Measurements from ENCODE around the gene DRAXIN.

DRAXIN gene

DNA sequence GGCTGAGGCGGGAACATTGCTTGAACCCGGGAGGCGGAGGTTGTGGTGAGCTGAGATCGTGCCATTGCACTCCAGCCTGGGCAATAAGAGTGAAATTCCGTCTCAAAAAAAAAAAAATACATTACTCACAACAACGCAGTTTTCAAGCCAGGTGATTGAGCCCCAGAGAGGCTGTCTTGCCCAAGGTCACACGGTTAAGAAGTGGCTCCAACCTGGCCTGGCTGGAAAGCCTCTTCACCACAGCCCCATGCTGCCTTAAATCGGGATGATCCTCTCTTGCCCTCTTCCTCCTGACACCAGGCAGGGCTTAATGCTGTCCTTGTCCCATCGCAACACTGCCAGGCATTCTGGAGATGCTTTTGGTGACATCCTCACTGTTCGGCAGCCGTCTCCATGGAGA lies 21.6 kb downstream of the DRAXIN start:
- peak; percentile 56 for TF ChIP-seq CEBPB (IDR thresholded peaks at IDR 0.05)
- TF ChIP-seq NFIC (IDR thresholded peaks at IDR 0.05) = no peak
- no peak for TF ChIP-seq CREB1 (IDR thresholded peaks at IDR 0.05; ENCODE audit: low read depth)
- no peak for TF ChIP-seq TCF12 (IDR thresholded peaks at IDR 0.05; ENCODE audit: low read depth)
- no peak for TF ChIP-seq FOXM1 (IDR thresholded peaks at IDR 0.05; ENCODE audit: borderline replicate concordance, low read depth)

DNA sequence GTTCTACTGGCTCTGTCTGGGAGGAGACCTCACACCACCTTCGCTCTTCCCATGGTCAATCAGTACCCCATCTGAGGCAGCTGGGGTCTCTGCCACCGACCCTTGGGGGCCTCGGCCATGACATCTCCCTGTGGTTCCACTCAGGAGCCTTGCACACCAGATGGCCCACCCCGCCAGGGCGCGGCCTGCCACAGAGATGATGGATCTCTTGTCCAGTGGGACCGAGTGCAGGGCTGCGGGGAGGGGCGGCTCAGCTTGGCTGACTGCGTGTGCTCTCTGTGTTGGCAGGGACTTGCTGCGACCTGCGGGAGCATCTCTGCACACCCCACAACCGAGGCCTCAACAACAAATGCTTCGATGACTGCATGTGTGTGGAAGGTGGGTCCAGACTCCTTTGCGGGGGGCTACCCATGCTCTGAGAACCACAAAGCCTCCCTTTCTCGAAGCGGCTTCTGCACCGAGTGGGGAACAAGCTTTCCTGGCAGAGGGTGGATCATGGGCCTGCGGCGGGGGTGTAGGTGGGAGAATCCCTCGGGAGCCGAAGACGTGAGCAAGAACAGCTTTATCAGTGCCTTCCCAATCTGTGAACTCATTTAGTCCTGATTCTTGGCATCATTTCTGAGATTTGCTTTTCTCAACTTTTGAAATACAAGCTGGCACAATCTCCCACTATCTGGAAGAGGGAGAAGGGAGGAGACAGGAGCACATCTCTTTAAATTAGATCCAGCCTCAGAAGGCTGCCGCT lies 23.5 kb downstream of the DRAXIN start:
- TF ChIP-seq, protein P1, sequence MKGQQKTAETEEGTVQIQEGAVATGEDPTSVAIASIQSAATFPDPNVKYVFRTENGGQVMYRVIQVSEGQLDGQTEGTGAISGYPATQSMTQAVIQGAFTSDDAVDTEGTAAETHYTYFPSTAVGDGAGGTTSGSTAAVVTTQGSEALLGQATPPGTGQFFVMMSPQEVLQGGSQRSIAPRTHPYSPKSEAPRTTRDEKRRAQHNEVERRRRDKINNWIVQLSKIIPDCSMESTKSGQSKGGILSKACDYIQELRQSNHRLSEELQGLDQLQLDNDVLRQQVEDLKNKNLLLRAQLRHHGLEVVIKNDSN (IDR thresholded peaks at IDR 0.05) = no peak
- TF ChIP-seq TCF12 (IDR thresholded peaks at IDR 0.05; ENCODE audit: low read depth) (no peak), CREB1 (IDR thresholded peaks at IDR 0.05; ENCODE audit: low read depth) (no peak), YY1 (IDR thresholded peaks at IDR 0.05; ENCODE audit: low read depth) (no peak), FOXM1 (IDR thresholded peaks at IDR 0.05; ENCODE audit: borderline replicate concordance, low read depth) (no peak), TEAD4 (IDR thresholded peaks at IDR 0.05) (no peak), NFIC (IDR thresholded peaks at IDR 0.05) (no peak), EP300 (IDR thresholded peaks at IDR 0.05; ENCODE audit: borderline replicate concordance) (no peak), CEBPB (IDR thresholded peaks at IDR 0.05) (no peak), RAD21 (IDR thresholded peaks at IDR 0.05; ENCODE audit: low read depth) (no peak), TAF1 (IDR thresholded peaks at IDR 0.05; ENCODE audit: low read depth) (no peak), ZBTB7A (IDR thresholded peaks at IDR 0.05; ENCODE audit: low read depth) (no peak), EGR1 (IDR thresholded peaks at IDR 0.05) (no peak)
- TF ChIP-seq, protein P2, sequence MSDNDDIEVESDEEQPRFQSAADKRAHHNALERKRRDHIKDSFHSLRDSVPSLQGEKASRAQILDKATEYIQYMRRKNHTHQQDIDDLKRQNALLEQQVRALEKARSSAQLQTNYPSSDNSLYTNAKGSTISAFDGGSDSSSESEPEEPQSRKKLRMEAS (IDR thresholded peaks at IDR 0.05) = no peak
- TF ChIP-seq, protein P3, sequence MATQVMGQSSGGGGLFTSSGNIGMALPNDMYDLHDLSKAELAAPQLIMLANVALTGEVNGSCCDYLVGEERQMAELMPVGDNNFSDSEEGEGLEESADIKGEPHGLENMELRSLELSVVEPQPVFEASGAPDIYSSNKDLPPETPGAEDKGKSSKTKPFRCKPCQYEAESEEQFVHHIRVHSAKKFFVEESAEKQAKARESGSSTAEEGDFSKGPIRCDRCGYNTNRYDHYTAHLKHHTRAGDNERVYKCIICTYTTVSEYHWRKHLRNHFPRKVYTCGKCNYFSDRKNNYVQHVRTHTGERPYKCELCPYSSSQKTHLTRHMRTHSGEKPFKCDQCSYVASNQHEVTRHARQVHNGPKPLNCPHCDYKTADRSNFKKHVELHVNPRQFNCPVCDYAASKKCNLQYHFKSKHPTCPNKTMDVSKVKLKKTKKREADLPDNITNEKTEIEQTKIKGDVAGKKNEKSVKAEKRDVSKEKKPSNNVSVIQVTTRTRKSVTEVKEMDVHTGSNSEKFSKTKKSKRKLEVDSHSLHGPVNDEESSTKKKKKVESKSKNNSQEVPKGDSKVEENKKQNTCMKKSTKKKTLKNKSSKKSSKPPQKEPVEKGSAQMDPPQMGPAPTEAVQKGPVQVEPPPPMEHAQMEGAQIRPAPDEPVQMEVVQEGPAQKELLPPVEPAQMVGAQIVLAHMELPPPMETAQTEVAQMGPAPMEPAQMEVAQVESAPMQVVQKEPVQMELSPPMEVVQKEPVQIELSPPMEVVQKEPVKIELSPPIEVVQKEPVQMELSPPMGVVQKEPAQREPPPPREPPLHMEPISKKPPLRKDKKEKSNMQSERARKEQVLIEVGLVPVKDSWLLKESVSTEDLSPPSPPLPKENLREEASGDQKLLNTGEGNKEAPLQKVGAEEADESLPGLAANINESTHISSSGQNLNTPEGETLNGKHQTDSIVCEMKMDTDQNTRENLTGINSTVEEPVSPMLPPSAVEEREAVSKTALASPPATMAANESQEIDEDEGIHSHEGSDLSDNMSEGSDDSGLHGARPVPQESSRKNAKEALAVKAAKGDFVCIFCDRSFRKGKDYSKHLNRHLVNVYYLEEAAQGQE (IDR thresholded peaks at IDR 0.05; ENCODE audit: low read depth) = no peak

DNA sequence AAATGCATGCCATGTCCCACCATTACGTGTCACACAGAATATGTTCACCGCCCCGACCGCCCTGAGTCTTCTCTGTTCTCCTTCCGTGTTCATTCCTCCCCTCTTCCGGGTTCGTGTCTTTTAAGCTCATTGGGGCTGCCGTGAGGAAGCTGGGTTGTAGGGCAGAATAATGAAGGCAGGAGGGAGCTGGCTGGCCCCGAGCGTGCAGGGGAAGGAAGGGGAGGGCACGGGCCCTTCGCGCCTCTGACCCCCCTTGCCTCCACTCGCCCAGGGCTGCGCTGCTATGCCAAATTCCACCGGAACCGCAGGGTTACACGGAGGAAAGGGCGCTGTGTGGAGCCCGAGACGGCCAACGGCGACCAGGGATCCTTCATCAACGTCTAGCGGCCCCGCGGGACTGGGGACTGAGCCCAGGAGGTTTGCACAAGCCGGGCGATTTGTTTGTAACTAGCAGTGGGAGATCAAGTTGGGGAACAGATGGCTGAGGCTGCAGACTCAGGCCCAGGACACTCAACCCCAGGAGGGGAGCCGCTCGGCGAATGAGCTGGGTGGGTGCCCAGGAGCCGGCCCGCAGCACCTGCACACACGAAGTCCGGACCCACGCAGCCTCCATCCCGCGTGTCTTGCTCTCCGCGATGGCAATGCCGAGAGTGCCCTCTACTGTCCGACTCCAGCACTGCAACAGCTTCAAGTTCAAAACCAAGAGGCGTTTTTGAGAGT lies 28.0 kb downstream of the DRAXIN start:
- no peak for TF ChIP-seq CREB1 (IDR thresholded peaks at IDR 0.05; ENCODE audit: low read depth)
- TF ChIP-seq, protein P2 (IDR thresholded peaks at IDR 0.05) = peak; percentile 81
- TF ChIP-seq RAD21 (IDR thresholded peaks at IDR 0.05; ENCODE audit: low read depth) = peak; percentile 98

DNA sequence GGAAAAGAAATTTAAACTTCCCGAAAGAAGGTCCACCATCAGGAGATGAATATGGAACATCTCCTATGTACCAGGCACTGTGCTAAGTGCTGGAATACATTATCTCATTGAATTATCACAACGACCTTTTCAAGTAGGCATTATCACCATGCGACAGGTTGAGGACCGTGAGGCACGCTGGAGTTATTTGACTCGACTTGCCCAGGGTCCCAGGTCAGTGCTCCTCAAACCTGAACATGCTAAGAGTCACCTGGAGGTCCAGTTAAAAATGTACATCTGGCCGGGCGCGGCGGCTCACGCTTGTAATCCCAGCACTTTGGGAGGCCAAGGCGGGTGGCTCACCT lies 28.5 kb downstream of the DRAXIN start:
- TF ChIP-seq RAD21 (IDR thresholded peaks at IDR 0.05; ENCODE audit: low read depth) (no peak), TEAD4 (IDR thresholded peaks at IDR 0.05) (no peak), EP300 (IDR thresholded peaks at IDR 0.05; ENCODE audit: borderline replicate concordance) (no peak), EGR1 (IDR thresholded peaks at IDR 0.05) (no peak), CREB1 (IDR thresholded peaks at IDR 0.05; ENCODE audit: low read depth) (no peak), TAF1 (IDR thresholded peaks at IDR 0.05; ENCODE audit: low read depth) (no peak), TCF12 (IDR thresholded peaks at IDR 0.05; ENCODE audit: low read depth) (no peak), CEBPB (IDR thresholded peaks at IDR 0.05) (no peak), YY1 (IDR thresholded peaks at IDR 0.05; ENCODE audit: low read depth) (no peak), ZBTB7A (IDR thresholded peaks at IDR 0.05; ENCODE audit: low read depth) (no peak), FOXM1 (IDR thresholded peaks at IDR 0.05; ENCODE audit: borderline replicate concordance, low read depth) (no peak), NFIC (IDR thresholded peaks at IDR 0.05) (no peak)
- TF ChIP-seq, protein P1 (IDR thresholded peaks at IDR 0.05) = no peak
- TF ChIP-seq, protein P3 (IDR thresholded peaks at IDR 0.05; ENCODE audit: low read depth) = no peak
- TF ChIP-seq, protein P2 (IDR thresholded peaks at IDR 0.05) = no peak

DNA sequence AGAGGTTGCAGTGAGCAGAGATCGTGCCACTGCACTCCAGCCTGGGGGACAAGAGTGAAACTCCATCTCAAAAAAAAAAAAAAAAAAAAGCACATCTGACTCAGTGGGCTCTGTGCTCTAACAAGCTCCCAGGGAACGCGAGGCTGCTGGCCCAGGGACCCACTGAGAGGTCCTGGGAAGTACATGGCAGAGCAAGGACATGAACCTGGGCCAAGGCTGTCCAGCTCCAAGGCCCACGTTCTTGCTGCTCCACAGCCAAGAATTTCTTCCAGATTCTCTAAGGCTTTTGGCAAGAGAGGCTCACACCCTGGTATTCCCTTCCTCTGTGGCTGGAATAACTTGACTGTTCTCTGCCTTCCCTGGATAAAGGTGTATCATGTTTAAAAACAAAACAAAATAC lies 29.0 kb downstream of the DRAXIN start:
- no peak for TF ChIP-seq TCF12 (IDR thresholded peaks at IDR 0.05; ENCODE audit: low read depth)
- no peak for TF ChIP-seq NFIC (IDR thresholded peaks at IDR 0.05)
- TF ChIP-seq RAD21 (IDR thresholded peaks at IDR 0.05; ENCODE audit: low read depth) = no peak

Data from Ishikawa (cell line).